Measurements from ENCODE around the gene SNED1.

SNED1 gene
- long read RNA-seq, partial matches to known transcripts: 0 of 1 reads
- long read RNA-seq, other reads (novel, unspliced or antisense): 1 of 1 reads

- DNase-seq (ENCODE audit: low read depth in 1 of 2, low spot score in 1 of 2): no peak
Observed at GRCh38 chr2:240997856-240998705, at the start of gene SNED1. TSS of gene SNED1 (plus strand) at chr2:240998618. CDS start at chr2:240998838, 220 bp downstream.

DNA sequence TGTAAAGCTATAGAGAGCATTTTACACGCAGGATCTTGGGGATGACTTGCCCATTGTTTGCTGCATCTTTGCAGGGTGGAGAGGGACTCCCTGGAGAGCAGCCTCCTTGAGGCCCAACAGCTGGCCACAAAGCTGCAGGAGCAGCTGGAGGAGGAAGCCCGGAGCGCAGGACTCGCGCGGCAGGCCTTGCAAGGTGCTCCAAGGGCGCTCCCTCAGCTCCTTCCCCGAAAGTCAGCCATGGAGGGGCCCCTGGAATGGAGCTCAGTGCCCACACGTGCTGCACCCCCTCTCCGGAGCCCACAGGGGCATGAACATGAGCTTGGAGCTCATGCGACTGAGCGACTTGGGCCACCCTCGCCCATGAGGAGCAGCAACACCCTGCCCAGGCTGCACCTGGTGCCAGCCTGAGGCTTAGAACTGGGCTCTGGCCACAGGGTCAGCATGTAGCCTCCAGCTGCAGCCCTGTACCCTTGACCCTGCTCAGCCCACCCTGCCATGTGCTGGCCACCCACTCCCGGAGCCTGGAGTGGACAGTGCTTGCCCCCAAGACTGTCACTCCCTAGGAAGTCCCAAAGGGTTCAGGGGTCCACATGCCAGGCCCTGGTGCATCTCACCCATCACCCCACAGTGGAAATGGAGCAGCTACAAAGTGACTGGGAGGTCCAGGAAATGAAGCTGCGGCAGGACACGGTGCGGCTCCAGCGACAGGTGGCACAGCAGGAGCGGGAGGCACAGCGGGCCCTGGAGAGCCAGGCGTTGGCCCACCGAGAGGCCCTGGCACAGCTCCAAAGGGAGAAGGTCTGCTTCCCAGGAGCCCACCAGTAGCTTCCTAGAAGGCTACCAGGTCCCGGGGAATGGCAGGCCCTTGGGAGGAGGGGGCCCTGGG lies 49.3 kb upstream of the SNED1 start:
- no peak overlapping the region for H3K27ac ChIP-seq (replicated peaks)
- H3K4me3 ChIP-seq (replicated peaks; ENCODE audit: insufficient read depth, low read length): no peak overlapping the region
- DNase-seq (ENCODE audit: low read depth in 1 of 2, low spot score in 1 of 2): no peak
- H3K27me3 ChIP-seq (ENCODE audit: insufficient read depth, poor library complexity, severe bottlenecking): no peaks in the 10 kb centered on the region
- TF ChIP-seq SPI1 (IDR thresholded peaks at IDR 0.05; ENCODE audit: borderline replicate concordance, low read depth): no peak
- TF ChIP-seq, protein P1, sequence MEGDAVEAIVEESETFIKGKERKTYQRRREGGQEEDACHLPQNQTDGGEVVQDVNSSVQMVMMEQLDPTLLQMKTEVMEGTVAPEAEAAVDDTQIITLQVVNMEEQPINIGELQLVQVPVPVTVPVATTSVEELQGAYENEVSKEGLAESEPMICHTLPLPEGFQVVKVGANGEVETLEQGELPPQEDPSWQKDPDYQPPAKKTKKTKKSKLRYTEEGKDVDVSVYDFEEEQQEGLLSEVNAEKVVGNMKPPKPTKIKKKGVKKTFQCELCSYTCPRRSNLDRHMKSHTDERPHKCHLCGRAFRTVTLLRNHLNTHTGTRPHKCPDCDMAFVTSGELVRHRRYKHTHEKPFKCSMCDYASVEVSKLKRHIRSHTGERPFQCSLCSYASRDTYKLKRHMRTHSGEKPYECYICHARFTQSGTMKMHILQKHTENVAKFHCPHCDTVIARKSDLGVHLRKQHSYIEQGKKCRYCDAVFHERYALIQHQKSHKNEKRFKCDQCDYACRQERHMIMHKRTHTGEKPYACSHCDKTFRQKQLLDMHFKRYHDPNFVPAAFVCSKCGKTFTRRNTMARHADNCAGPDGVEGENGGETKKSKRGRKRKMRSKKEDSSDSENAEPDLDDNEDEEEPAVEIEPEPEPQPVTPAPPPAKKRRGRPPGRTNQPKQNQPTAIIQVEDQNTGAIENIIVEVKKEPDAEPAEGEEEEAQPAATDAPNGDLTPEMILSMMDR (IDR thresholded peaks at IDR 0.05; ENCODE audit: insufficient read depth, low read length): no peak
- no peak for TF ChIP-seq POLR2AphosphoS5 (IDR thresholded peaks at IDR 0.05; ENCODE audit: low read depth)
- no peak for TF ChIP-seq GABPA (IDR thresholded peaks at IDR 0.05; ENCODE audit: low read depth)
- TF ChIP-seq, protein P2, sequence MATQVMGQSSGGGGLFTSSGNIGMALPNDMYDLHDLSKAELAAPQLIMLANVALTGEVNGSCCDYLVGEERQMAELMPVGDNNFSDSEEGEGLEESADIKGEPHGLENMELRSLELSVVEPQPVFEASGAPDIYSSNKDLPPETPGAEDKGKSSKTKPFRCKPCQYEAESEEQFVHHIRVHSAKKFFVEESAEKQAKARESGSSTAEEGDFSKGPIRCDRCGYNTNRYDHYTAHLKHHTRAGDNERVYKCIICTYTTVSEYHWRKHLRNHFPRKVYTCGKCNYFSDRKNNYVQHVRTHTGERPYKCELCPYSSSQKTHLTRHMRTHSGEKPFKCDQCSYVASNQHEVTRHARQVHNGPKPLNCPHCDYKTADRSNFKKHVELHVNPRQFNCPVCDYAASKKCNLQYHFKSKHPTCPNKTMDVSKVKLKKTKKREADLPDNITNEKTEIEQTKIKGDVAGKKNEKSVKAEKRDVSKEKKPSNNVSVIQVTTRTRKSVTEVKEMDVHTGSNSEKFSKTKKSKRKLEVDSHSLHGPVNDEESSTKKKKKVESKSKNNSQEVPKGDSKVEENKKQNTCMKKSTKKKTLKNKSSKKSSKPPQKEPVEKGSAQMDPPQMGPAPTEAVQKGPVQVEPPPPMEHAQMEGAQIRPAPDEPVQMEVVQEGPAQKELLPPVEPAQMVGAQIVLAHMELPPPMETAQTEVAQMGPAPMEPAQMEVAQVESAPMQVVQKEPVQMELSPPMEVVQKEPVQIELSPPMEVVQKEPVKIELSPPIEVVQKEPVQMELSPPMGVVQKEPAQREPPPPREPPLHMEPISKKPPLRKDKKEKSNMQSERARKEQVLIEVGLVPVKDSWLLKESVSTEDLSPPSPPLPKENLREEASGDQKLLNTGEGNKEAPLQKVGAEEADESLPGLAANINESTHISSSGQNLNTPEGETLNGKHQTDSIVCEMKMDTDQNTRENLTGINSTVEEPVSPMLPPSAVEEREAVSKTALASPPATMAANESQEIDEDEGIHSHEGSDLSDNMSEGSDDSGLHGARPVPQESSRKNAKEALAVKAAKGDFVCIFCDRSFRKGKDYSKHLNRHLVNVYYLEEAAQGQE (IDR thresholded peaks at IDR 0.05; ENCODE audit: insufficient replicate concordance, low read depth): no peak

More at GRCh38 chr2:240997856-240998705, at the start of gene SNED1:
- Histone ChIP-seq H3K27ac (replicated peaks) (no peak within 1 kb of the TSS), H3K27me3 (ENCODE audit: insufficient read depth, poor library complexity, severe bottlenecking) (peaks cover 23% of the 10 kb centered on the region), H3K4me3 (replicated peaks; ENCODE audit: insufficient read depth, low read length) (no peak within 1 kb of the TSS; the same call in 1 of the 2 replicates)
- TF ChIP-seq, protein P2 (IDR thresholded peaks at IDR 0.05; ENCODE audit: insufficient replicate concordance, low read depth): no peak
- TF ChIP-seq POLR2AphosphoS5 (IDR thresholded peaks at IDR 0.05; ENCODE audit: low read depth) (no peak), SPI1 (IDR thresholded peaks at IDR 0.05; ENCODE audit: borderline replicate concordance, low read depth) (no peak), GABPA (IDR thresholded peaks at IDR 0.05; ENCODE audit: low read depth) (no peak)
- TF ChIP-seq, protein P1 (IDR thresholded peaks at IDR 0.05; ENCODE audit: insufficient read depth, low read length): no peak

DNA sequence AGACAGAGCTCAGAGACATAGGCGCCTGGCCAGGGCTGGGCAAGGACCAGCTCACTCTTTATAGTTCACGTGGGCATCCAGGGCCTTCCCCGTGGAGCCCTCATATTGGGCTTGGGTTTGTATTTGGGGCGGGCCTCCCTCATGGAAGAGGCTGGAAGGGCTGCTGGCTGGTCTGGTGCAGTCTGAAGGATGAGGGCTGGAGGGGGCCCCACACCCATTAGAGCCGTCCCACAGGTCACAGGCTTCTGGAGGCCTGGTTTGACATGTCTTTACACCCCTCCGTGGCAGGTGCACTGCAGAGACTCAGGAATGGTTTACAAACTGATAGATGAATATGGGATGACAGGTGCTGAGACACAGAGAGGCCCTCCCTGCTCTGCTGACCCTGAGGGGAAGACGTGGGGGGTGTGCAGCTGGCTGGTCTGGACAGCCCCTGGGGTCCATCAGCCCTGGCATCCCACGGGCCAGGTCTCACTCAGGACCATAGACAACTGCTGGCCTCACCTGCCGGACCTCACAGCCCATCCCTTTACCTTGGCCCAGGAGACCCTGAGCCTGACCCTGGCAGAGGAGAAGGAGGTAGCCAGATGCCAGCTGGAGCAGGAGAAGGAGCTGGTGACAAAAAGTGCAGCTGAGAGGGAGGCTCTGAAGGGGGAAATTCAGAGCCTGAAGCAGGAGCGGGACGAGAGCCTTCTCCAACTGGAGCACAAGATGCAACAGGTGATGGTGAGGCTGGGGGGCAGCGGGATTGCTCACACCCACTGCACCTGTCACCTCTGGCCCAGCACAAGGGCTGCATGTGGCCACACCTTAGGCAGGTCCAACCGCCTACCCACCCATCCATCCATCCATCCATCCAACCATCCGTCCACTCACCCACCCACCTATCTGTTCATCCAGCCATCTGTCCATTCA lies 48.4 kb upstream of the SNED1 start:
- Histone ChIP-seq H3K27ac (replicated peaks) (no peak overlapping the region), H3K27me3 (ENCODE audit: insufficient read depth, poor library complexity, severe bottlenecking) (no peaks in the 10 kb centered on the region), H3K4me3 (replicated peaks; ENCODE audit: insufficient read depth, low read length) (no peak overlapping the region)
- no peak for DNase-seq (ENCODE audit: low read depth in 1 of 2, low spot score in 1 of 2)
- TF ChIP-seq, protein P1 (IDR thresholded peaks at IDR 0.05; ENCODE audit: insufficient read depth, low read length): no peak
- TF ChIP-seq GABPA (IDR thresholded peaks at IDR 0.05; ENCODE audit: low read depth) (no peak), POLR2AphosphoS5 (IDR thresholded peaks at IDR 0.05; ENCODE audit: low read depth) (no peak), SPI1 (IDR thresholded peaks at IDR 0.05; ENCODE audit: borderline replicate concordance, low read depth) (no peak)
- TF ChIP-seq, protein P2 (IDR thresholded peaks at IDR 0.05; ENCODE audit: insufficient replicate concordance, low read depth): no peak
